ENCODE results near the gene IGSF23. TPM values are rescaled to one million over a fixed set of nuclear protein-coding genes. Genes with fewer than 3 reads are reported as not detected.

IGSF23 gene
- total RNA-seq (2012; rRNA removed) = under 0.01 TPM in 1 of 2 replicates, not detected in the other
- 0.26 and 0.27 TPM in 2 replicates for polyA plus RNA-seq (2012; rRNA removed)
- polyA plus RNA-seq (2012; cell fraction: cytosol; rRNA removed) = 0.15 and 0.22 TPM in 2 replicates
- polyA plus RNA-seq (2012; cell fraction: nucleus; rRNA removed; ENCODE audit: low replicate concordance) = 0.14 TPM in 1 of 2 replicates, not detected in the other
- Bru-seq, nascent RNA = percentile 17 among the genes with signal in this experiment
- BruChase-seq, experiment 1, labeled RNA remaining after a 6-hour chase = percentile 14 among the genes with signal in this experiment
- percentile 7 among the genes with signal in this experiment for BruChase-seq, experiment 2, labeled RNA remaining after a 2-hour chase
- long read RNA-seq, partial matches to known transcripts = 0 of 2 reads
- long read RNA-seq, other reads (novel, unspliced or antisense) = 2 of 2 reads

GRCh38 chr19:44613295-44614178 is at the start of gene IGSF23:
Gene IGSF23 (plus strand): TSS chr19:44613563. CDS start chr19:44613646, 83 bp downstream.
- Histone ChIP-seq H3K79me1 (ENCODE audit: low read depth in 1 of 2, low read length in 2 of 2) (no peaks in the 10 kb centered on the region), H2AFZ (replicated peaks; ENCODE audit: low read length, poor library complexity) (peak within 1 kb of the TSS; percentile 34), H3K56ac (ENCODE audit: extremely low read depth, insufficient read depth, low read length) (no peak within 1 kb of the TSS), H3K9me1 (ENCODE audit: insufficient read depth, low read length) (no peaks in the 10 kb centered on the region), H3K36me3 (ENCODE audit: control insufficient read depth, insufficient read depth, low read length) (no peaks in the 10 kb centered on the region), H4K91ac (ENCODE audit: insufficient read depth, low read depth, low read length) (no peak within 1 kb of the TSS), H3K14ac (replicated peaks; ENCODE audit: low read depth, low read length) (no peak within 1 kb of the TSS; the same call in 1 of the 2 replicates), H4K5ac (ENCODE audit: low read depth, low read length) (no peak within 1 kb of the TSS), H4K20me1 (ENCODE audit: insufficient read depth, low read length) (no peaks in the 10 kb centered on the region), H3K23ac (ENCODE audit: low read depth, low read length) (no peak within 1 kb of the TSS), H2BK120ac (ENCODE audit: low read depth, low read length) (no peak within 1 kb of the TSS), H2BK15ac (ENCODE audit: low read depth, low read length) (0 out of 3 replicates have a peak within 1 kb of the TSS, but pooled peaks have one; percentile 44), H3K4me1 (ENCODE audit: control insufficient read depth, insufficient read depth, low read length) (peaks cover 3% of the 10 kb centered on the region; the same call in 1 of the 2 replicates), H3K4me3 (ENCODE audit: insufficient read depth, low read depth, low read length) (no peak within 1 kb of the TSS), H3K4ac (ENCODE audit: low read depth, low read length) (no peak within 1 kb of the TSS), H2AK5ac (ENCODE audit: low read depth, low read length) (peak within 1 kb of the TSS; percentile 77), H4K8ac (ENCODE audit: low read depth in 2 of 2, low read length in 2 of 2) (no peak within 1 kb of the TSS), H3K18ac (ENCODE audit: low read depth, low read length) (no peak within 1 kb of the TSS), H3K27me3 (ENCODE audit: control insufficient read depth, insufficient read depth, low read length) (no peaks in the 10 kb centered on the region), H3K9ac (ENCODE audit: low read depth, low read length) (no peak within 1 kb of the TSS), H3K4me2 (ENCODE audit: low read depth, low read length) (no peak within 1 kb of the TSS), H2BK5ac (ENCODE audit: low read depth, low read length, poor library complexity, severe bottlenecking) (no peak within 1 kb of the TSS), H2BK20ac (ENCODE audit: low read depth, low read length) (no peak within 1 kb of the TSS), H3K27ac (ENCODE audit: insufficient read depth, low read length) (no peak within 1 kb of the TSS), H3K9me3 (ENCODE audit: control insufficient read depth, insufficient read depth, low read length) (no peaks in the 10 kb centered on the region), H2AK9ac (replicated peaks; ENCODE audit: low read depth, low read length, poor library complexity) (no peak within 1 kb of the TSS)
- ATAC-seq (ENCODE audit: low read depth) (no peak), DNase-seq (no peak)
- in situ Hi-C loops (cut with MboI; ENCODE audit: low sequenced_read_pairs) = no loop called here
- BruUV-seq (replicated peaks) = no TSS peak
- dilution Hi-C loops (cut with HindIII; ENCODE audit: low sequenced_read_pairs, unreplicated experiment) = no loop called here
- ChIA-PET CTCF (no interaction called here), POLR2A (ENCODE audit: unreplicated experiment) (no interaction called here)
- intact Hi-C loops (cut with micrococcal nuclease) = no loop called here
- 84% methylated on average over 7 of the region's 25 CpGs; no CpG with 5 or more reads in 1 of the 2 experiments for WGBS, 2 experiments (ENCODE audit: extremely low coverage in 2 of 2, insufficient read length in 1 of 2)
- no peak for TF ChIP-seq MAZ (IDR thresholded peaks at IDR 0.05; ENCODE audit: borderline replicate concordance, low read depth, low read length)
- TF ChIP-seq USF2 (IDR thresholded peaks at IDR 0.05; ENCODE audit: low read depth, low read length) = no peak
- no peak for TF ChIP-seq CHD1 (IDR thresholded peaks at IDR 0.05; ENCODE audit: low read depth, low read length)
- TF ChIP-seq MAFK (IDR thresholded peaks at IDR 0.05; ENCODE audit: low read depth, low read length) = no peak
- no peak for TF ChIP-seq ELK1 (IDR thresholded peaks at IDR 0.05; ENCODE audit: borderline replicate concordance, low read depth, low read length)
- no peak for TF ChIP-seq RCOR1 (IDR thresholded peaks at IDR 0.05; ENCODE audit: insufficient replicate concordance, low read length)
- TF ChIP-seq MXI1 (IDR thresholded peaks at IDR 0.05; ENCODE audit: borderline replicate concordance, low read depth, low read length) = no peak
- no peak for TF ChIP-seq FOS (IDR thresholded peaks at IDR 0.05; ENCODE audit: low read depth, low read length)
- no peak for TF ChIP-seq NFE2L2 (IDR thresholded peaks at IDR 0.05; ENCODE audit: low read depth, low read length)
- TF ChIP-seq POLR2A (IDR thresholded peaks at IDR 0.05; ENCODE audit: low read depth, low read length) = no peak
- no peak for TF ChIP-seq RAD21 (IDR thresholded peaks at IDR 0.05; ENCODE audit: low read length)
- no peak for TF ChIP-seq SMC3 (IDR thresholded peaks at IDR 0.05; ENCODE audit: low read depth, low read length)

All from IMR-90 (cell line).